Pancreas (tissue), 10 donors: ENCODE results near the gene BCAN. TPM values are rescaled to one million over a fixed set of nuclear protein-coding genes. Genes with fewer than 3 reads are reported as not detected.
"Not testable (repeated sequence)": the region's sequence is repeated elsewhere in the genome, so short reads cannot be mapped to it uniquely, and the experiment has no call there.

ENCODE experiments used
- ATAC-seq, 4 donors: fragments of 200-7000 bp; cut with Tn5 transposase; one replicate each; pipeline versions ENCODE4 v1.8.0 to v1.9.1; 2020; ENCODE audit warnings: mild to moderate bottlenecking in 4 of 4, moderate library complexity in 4 of 4
- DNase-seq, 6 donors: peaks; one replicate each; pipeline ENCODE4 v3.0.0-alpha.2; 2020
- FAIRE-seq: peaks from 2 replicates; lab custom pipeline; 2012; peaks lifted over from hg19 to GRCh38; lab: Jason Lieb, UNC
- H3K27ac ChIP-seq, 4 donors: fragments of 200-600 bp; sonication (generic); 1 replicate in 3 of 4; 2 replicates in 1 of 4; pipeline versions ENCODE4 v1.5.0 to v1.8.0; 2020
- H3K27me3 ChIP-seq, 4 donors: fragments of 200-600 bp; one replicate each; pipeline ENCODE4 v1.8.0; 2021
- H3K36me3 ChIP-seq, 3 donors: fragments of 200-600 bp; sonication (generic) in 1 of 3; one replicate each; pipeline versions ENCODE4 v1.5.0 to v1.8.0; 2020 to 2021
- H3K4me1 ChIP-seq, 3 donors: fragments of 200-600 bp; one replicate each; pipeline ENCODE4 v1.8.0; 2021
- H3K4me3 ChIP-seq, 4 donors: fragments of 200-600 bp; sonication (generic) in 2 of 4; one replicate each; pipeline versions ENCODE4 v1.5.0 to v1.8.0; 2020 to 2021
- H3K9me3 ChIP-seq, 4 donors: fragments of 200-600 bp; one replicate each; pipeline ENCODE4 v1.8.0; 2021
- WGBS, 2 donors: extraction: QIAGEN DNeasy Blood & Tissue Kit; methylation state at CpG; one replicate each; pipeline ENCODE4 v1.1.7; 2013; 5-methylcytosine and 5-hydroxymethylcytosine counted together
- intact Hi-C, 3 donors: fragments of 100-400 bp; cut with DNase I; formaldehyde crosslinking; loops; one replicate each; pipeline versions ENCODE4 v1.11.1 to v1.14.2; 2022
- polyA plus RNA-seq, 2 donors: library from polyadenylated mRNA; stranded (reverse); fragments of 200-250 nt; gene quantifications; one replicate each; pipeline ENCODE4 v1.2.3, GENCODE V29; 2013
- total RNA-seq, 6 donors: library from RNA; stranded (reverse); fragmentation: NEBNext Ultra II Directional in 4 of 6; extraction: Animal tissue kit (Norgen Biotek cat#: 25700) in 4 of 6; gene quantifications; one replicate each; pipeline versions ENCODE4 v1.2.1 to v1.2.4, GENCODE V29; 2021 to 2023
- TF ChIP-seq, protein P1 (sequence below), 4 donors: fragments of 200-600 bp; sonication (generic) in 3 of 4; IDR thresholded peaks; one replicate each; pipeline versions ENCODE4 v1.5.0 to v1.8.0; 2021; ENCODE audit warnings: antibody characterized with exemption in 4 of 4
- donor health status: healthy with polysubstance abuse.
- donor health status: DM: no; HTN: no; CAD: no; lungs with moderate emphysema.
- donor health status: DM: no; HTN: no; CAD: no.
- donor health status: control.
- donor health status: control.
- donor health status: Bipolar disorder and iron deficiency.
- donor health status: DM: yes; HTN: yes; CAD: no.
- donor health status: DM: no; HTN: no; CAD: no.
- donor health status: DM: no; HTN: no; CAD: no.
- donor health status: DM: yes; HTN: yes; CAD: no.

Gene BCAN
- total and polyA plus RNA-seq, 8 donors, result 0.12 TPM; not detected in 7

DNA sequence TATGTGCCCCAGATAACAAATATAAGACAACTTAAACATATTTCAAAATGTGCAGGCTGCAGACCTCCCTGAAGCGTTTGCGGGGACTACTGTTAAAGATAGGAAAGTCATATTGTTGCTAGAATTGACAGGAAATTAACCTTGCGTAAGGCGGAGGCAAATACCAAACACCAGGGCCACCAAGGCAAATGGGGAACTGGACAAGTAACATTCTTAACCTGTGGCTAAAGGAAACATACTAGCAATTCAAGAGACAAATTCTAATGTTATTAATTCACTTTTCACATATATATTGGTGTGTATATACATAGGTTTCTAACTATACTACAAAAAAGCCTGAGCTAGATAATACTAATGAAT lies 15.9 kb upstream of the BCAN start:
- Histone ChIP-seq H3K4me1 (peaks cover 4 to 14% (median 5%) of the 10 kb centered on the region in 3 donors), H3K27me3 (peaks cover 0 to 32% (median 6%) of the 10 kb centered on the region in 4 donors), H3K4me3 (no peak overlapping the region), H3K27ac (no peak overlapping the region), H3K36me3 (no peaks in the 10 kb centered on the region), H3K9me3 (no peaks in the 10 kb centered on the region)
- intact Hi-C loops, result loop anchor here in 1 of 3 donors (5.0 kb wide), 1 partner anchor 249 kb away; no protein-coding TSS in a partner anchor
- ATAC-seq, result no peak
- no peak for FAIRE-seq
- TF ChIP-seq, protein P1, sequence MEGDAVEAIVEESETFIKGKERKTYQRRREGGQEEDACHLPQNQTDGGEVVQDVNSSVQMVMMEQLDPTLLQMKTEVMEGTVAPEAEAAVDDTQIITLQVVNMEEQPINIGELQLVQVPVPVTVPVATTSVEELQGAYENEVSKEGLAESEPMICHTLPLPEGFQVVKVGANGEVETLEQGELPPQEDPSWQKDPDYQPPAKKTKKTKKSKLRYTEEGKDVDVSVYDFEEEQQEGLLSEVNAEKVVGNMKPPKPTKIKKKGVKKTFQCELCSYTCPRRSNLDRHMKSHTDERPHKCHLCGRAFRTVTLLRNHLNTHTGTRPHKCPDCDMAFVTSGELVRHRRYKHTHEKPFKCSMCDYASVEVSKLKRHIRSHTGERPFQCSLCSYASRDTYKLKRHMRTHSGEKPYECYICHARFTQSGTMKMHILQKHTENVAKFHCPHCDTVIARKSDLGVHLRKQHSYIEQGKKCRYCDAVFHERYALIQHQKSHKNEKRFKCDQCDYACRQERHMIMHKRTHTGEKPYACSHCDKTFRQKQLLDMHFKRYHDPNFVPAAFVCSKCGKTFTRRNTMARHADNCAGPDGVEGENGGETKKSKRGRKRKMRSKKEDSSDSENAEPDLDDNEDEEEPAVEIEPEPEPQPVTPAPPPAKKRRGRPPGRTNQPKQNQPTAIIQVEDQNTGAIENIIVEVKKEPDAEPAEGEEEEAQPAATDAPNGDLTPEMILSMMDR (IDR thresholded peaks at IDR 0.05), result peak in 1 of 4 donors; percentile 1
- DNase-seq, result no peak
- WGBS, 2 donors, result 45 to 46% methylated on average over 4 of the region's 4 CpGs

DNA sequence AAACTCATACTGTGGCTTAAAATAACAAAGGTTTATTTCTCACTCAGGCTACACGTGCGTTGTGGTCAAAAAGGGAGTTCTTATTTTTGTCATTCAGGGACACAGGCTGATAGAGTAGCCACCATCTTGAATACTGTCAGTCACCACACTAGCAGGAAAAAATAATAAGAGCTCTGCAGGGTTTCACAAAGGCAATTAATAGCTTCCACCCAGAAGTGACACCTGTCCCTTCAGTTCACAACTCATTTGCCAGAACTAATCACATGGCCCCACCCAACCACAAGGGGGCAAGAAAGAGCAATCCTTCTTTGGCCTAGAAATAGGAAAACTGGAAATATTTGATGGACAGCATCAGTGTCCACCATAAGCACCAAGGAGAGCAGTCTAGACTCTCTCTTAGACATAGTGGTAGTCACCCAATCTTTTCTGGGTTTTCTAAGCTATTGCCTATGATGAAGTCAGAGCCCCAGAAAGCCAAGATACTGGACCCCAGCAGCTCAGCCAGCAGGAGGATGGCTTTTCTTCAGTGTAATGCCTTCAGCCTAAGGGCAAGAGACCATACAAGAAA lies 14.5 kb upstream of the BCAN start:
- peaks cover 4 to 14% (median 5%) of the 10 kb centered on the region in 3 donors for H3K4me1 ChIP-seq
- DNase-seq (peak in 2 of 6 donors; percentile 34 to 55), FAIRE-seq (no peak), ATAC-seq (peak in 3 of 4 donors; percentile 43 to 55 (median 52))
- 84 to 88% methylated on average over 2 of the region's 2 CpGs for WGBS, 2 donors
- peaks cover 0 to 32% (median 6%) of the 10 kb centered on the region in 4 donors for H3K27me3 ChIP-seq
- H3K4me3 ChIP-seq, result no peak overlapping the region
- intact Hi-C loops, result loop anchor here in 1 of 3 donors (5.0 kb wide), 1 partner anchor 250 kb away; no protein-coding TSS in a partner anchor
- H3K27ac ChIP-seq, result no peak overlapping the region
- no peaks in the 10 kb centered on the region for H3K9me3 ChIP-seq
- H3K36me3 ChIP-seq, result no peaks in the 10 kb centered on the region
- TF ChIP-seq, protein P1 (IDR thresholded peaks at IDR 0.05), result peak; percentile 24 to 50 (median 44)

DNA sequence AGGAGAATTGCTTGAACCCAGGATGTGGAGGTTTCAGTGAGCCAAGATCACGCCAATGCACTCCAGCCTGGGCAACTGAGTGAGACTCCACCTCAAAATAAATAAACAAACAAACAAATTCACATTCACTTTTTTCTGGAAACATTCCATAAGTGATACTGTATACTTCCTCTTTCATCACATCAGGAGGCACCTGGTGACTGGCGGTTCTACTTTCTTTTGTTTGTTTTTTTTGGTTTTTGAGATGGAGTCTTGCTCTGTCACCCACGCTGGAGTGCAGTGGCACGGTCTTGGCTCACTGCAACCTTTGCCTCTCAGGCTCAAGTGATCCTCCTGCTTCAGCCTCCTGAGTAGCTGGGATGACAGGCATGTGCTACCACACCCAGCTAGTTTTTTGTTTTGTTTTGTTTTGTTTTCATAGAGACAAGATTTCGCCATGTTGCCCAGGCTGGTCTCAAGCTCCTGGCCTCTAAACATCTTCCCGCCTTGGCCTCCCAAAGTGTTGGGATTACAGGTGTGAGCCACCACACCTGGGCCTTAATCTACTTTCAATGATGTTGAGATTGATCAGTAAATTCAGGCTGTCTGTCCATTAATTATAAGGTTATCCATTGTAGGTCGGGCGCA lies 12.0 kb upstream of the BCAN start:
- no peaks in the 10 kb centered on the region for H3K36me3 ChIP-seq
- DNase-seq (no peak), FAIRE-seq (no peak), ATAC-seq (no peak)
- WGBS, 2 donors, result 79 to 81% methylated on average over 8 of the region's 8 CpGs
- peaks cover 0 to 15% (median 2%) of the 10 kb centered on the region in 4 donors for H3K27me3 ChIP-seq
- intact Hi-C loops, result loop anchor here in 1 of 3 donors (5.0 kb wide), 1 partner anchor 253 kb away; no protein-coding TSS in a partner anchor
- no peak overlapping the region for H3K27ac ChIP-seq
- H3K4me1 ChIP-seq, result peaks cover 0 to 8% (median 4%) of the 10 kb centered on the region in 3 donors
- H3K4me3 ChIP-seq, result no peak overlapping the region
- TF ChIP-seq, protein P1 (IDR thresholded peaks at IDR 0.05), result no peak
- no peaks in the 10 kb centered on the region for H3K9me3 ChIP-seq

GRCh38 chr1:156631152-156631551 lies 10.8 kb upstream of the BCAN start:
- H3K27me3 ChIP-seq, H3K36me3 ChIP-seq, intact Hi-C loops, ATAC-seq, DNase-seq, H3K9me3 ChIP-seq, H3K27ac ChIP-seq, FAIRE-seq, H3K4me3 ChIP-seq, H3K4me1 ChIP-seq: not testable (repeated sequence)
- 64 to 66% methylated on average over 9 of the region's 9 CpGs for WGBS, 2 donors

GRCh38 chr1:156632355-156632754 lies 9.6 kb upstream of the BCAN start:
- DNase-seq, result no peak
- no peaks in the 10 kb centered on the region for H3K9me3 ChIP-seq
- no peak overlapping the region for H3K27ac ChIP-seq
- 57 to 69% methylated on average over 3 of the region's 3 CpGs for WGBS, 2 donors
- TF ChIP-seq, protein P1 (IDR thresholded peaks at IDR 0.05), result no peak
- H3K36me3 ChIP-seq, result no peaks in the 10 kb centered on the region
- H3K4me1 ChIP-seq, result no peaks in the 10 kb centered on the region
- intact Hi-C loops, result no loop called here
- H3K4me3 ChIP-seq, result no peak overlapping the region
- H3K27me3 ChIP-seq, result no peaks in the 10 kb centered on the region
- no peak for FAIRE-seq
- no peak for ATAC-seq
